Suprapubic skin (tissue), 4 donors: ENCODE results near the gene PARP8.

ENCODE experiments used
- CTCF ChIP-seq, 2 donors: fragments of 200-600 bp in 1 of 2; fragments of 450-650 bp in 1 of 2; sonication (generic) in 1 of 2; IDR thresholded peaks; one replicate each; pipeline ENCODE4 v1.5.1; 2016 to 2019; ENCODE audit warnings: antibody characterized with exemption in 2 of 2, mild to moderate bottlenecking in 1 of 2, moderate library complexity in 1 of 2
- EP300 ChIP-seq: sonication (generic); formaldehyde crosslinking; IDR thresholded peaks from one replicate; pipeline ENCODE4 v1.6.1; 2017; ENCODE audit warnings: antibody characterized with exemption
- POLR2A ChIP-seq, 2 donors: fragments of 450-650 bp; IDR thresholded peaks; one replicate each; pipeline ENCODE4 v1.6.1; 2017; ENCODE audit warnings: antibody characterized with exemption in 2 of 2, mild to moderate bottlenecking in 2 of 2, moderate library complexity in 2 of 2
- POLR2AphosphoS5 ChIP-seq, 3 donors: sonication (generic); formaldehyde crosslinking; IDR thresholded peaks; one replicate each; pipeline ENCODE4 v1.6.1; 2017; ENCODE audit warnings: antibody characterized with exemption in 3 of 3

GRCh38 chr5:50889790-50890189 lies 223.4 kb downstream of the PARP8 start:
- TF ChIP-seq CTCF (IDR thresholded peaks at IDR 0.05) (no peak), POLR2AphosphoS5 (IDR thresholded peaks at IDR 0.05) (no peak), POLR2A (IDR thresholded peaks at IDR 0.05) (no peak), EP300 (no peak)
